ENCODE results near the gene CEACAM19. TPM values are rescaled to one million over a fixed set of nuclear protein-coding genes. Genes with fewer than 3 reads are reported as not detected.

The CEACAM19 gene
- total RNA-seq, 4 donors from 2014 or later = 1.0 to 16.1 (median 1.3) TPM

GRCh38 chr19:44653343-44653742 is 17.9 kb upstream of the CEACAM19 start:
- no peak overlapping the region for H3K27ac ChIP-seq
- H3K9me3 ChIP-seq = no peaks in the 10 kb centered on the region
- H3K4me1 ChIP-seq = no peaks in the 10 kb centered on the region
- H3K36me3 ChIP-seq = no peaks in the 10 kb centered on the region
- DNase-seq = no peak
- TF ChIP-seq CTCF (IDR thresholded peaks at IDR 0.05) = no peak
- no peak for TF ChIP-seq POLR2A (IDR thresholded peaks at IDR 0.05)
- no peaks in the 10 kb centered on the region for H3K27me3 ChIP-seq
- intact Hi-C loops (cut with DNase I; ENCODE audit: low total_unique reads) = no loop called here
- no peak overlapping the region for H3K4me3 ChIP-seq

GRCh38 chr19:44653977-44654774 is 17.1 kb upstream of the CEACAM19 start:
- H3K9me3 ChIP-seq = no peaks in the 10 kb centered on the region
- peak; percentile 40 to 43 for DNase-seq
- peak in 3 of 4 experiments; percentile 40 to 57 (median 42) for TF ChIP-seq CTCF (IDR thresholded peaks at IDR 0.05)
- TF ChIP-seq POLR2A (IDR thresholded peaks at IDR 0.05) = no peak
- no peak overlapping the region for H3K27ac ChIP-seq
- no peak overlapping the region for H3K4me3 ChIP-seq
- intact Hi-C loops (cut with DNase I; ENCODE audit: low total_unique reads) = no loop called here
- no peaks in the 10 kb centered on the region for H3K27me3 ChIP-seq
- no peaks in the 10 kb centered on the region for H3K4me1 ChIP-seq
- no peaks in the 10 kb centered on the region for H3K36me3 ChIP-seq

GRCh38 chr19:44657211-44657921 is 13.9 kb upstream of the CEACAM19 start:
- no peak for TF ChIP-seq POLR2A (IDR thresholded peaks at IDR 0.05)
- peak; percentile 72 to 86 (median 82) for TF ChIP-seq CTCF (IDR thresholded peaks at IDR 0.05)
- no peak overlapping the region for H3K27ac ChIP-seq
- intact Hi-C loops (cut with DNase I; ENCODE audit: low total_unique reads) = no loop called here

GRCh38 chr19:44658069-44658733 is 13.1 kb upstream of the CEACAM19 start:
- Histone ChIP-seq H3K36me3 (no peaks in the 10 kb centered on the region), H3K4me1 (no peaks in the 10 kb centered on the region), H3K9me3 (no peaks in the 10 kb centered on the region), H3K4me3 (no peak overlapping the region), H3K27ac (no peak overlapping the region), H3K27me3 (no peaks in the 10 kb centered on the region)
- intact Hi-C loops (cut with DNase I; ENCODE audit: low total_unique reads) = no loop called here
- no peak for DNase-seq
- TF ChIP-seq POLR2A (IDR thresholded peaks at IDR 0.05) = no peak
- TF ChIP-seq CTCF (IDR thresholded peaks at IDR 0.05) = no peak

More at GRCh38 chr19:44657211-44657921, 13.9 kb upstream of the CEACAM19 start:
- H3K4me1 ChIP-seq = no peaks in the 10 kb centered on the region
- H3K9me3 ChIP-seq = no peaks in the 10 kb centered on the region
- no peaks in the 10 kb centered on the region for H3K27me3 ChIP-seq
- no peak overlapping the region for H3K4me3 ChIP-seq
- no peaks in the 10 kb centered on the region for H3K36me3 ChIP-seq
- DNase-seq = peak; percentile 39 to 45

All from uterus (tissue), 4 donors.